Smooth muscle cell of the brain vasculature (primary cell): ENCODE measurements around the gene FOXF2.
A peak's percentile ranks its signal among the peaks of the same experiment; 100 is the strongest.

ENCODE experiments used
- DNase-seq: peaks from one replicate; pipeline ENCODE4 v3.0.0-alpha.2; 2012; ENCODE audit warnings: low read depth, low spot score

Gene FOXF2

DNA sequence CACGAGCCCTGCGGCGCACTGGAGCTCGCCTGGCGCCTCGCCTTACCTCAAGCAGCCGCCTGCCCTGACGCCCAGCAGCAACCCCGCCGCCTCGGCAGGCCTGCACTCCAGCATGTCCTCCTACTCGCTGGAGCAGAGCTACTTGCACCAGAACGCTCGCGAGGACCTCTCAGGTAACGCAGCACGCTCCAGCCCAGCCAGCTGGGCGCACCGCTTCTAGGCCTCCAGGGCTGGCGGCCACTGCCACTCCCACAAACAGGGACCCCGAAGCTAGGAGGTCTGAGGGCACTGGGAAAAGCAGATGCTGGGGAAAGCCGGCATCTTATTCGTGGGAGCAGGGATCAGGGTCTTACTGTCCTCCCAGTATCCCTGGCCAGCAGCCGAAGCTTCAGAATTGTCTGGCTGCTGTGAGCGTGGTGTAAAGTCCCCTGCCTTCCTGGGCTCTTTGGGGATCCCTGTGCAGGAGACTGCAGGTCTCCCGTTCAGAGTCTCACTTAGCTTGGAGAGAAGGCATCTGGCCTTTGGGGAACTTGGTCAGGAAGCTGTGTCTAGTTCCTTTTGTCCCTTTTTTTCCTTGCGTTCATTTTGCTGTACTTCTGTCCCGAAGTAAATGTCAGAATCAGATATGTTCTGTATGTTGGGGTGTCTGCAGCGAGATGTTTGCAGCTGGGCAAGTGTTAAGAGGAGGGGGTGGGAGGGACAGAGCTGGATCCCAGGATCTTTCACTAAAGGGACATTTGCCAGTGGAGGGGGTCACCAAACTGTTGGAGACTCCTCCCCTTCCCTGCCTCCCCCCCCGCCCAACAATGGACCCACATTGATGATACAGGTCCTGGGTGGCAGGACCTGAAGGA lies 1.8 kb downstream of the FOXF2 start:
- DNase-seq = no peak

- no peak for DNase-seq
These were observed 2.5 kb downstream of the FOXF2 start for GRCh38 chr6:1391800-1392309.

- DNase-seq = no peak
These were observed 3.7 kb downstream of the FOXF2 start for GRCh38 chr6:1392813-1393640.

DNA sequence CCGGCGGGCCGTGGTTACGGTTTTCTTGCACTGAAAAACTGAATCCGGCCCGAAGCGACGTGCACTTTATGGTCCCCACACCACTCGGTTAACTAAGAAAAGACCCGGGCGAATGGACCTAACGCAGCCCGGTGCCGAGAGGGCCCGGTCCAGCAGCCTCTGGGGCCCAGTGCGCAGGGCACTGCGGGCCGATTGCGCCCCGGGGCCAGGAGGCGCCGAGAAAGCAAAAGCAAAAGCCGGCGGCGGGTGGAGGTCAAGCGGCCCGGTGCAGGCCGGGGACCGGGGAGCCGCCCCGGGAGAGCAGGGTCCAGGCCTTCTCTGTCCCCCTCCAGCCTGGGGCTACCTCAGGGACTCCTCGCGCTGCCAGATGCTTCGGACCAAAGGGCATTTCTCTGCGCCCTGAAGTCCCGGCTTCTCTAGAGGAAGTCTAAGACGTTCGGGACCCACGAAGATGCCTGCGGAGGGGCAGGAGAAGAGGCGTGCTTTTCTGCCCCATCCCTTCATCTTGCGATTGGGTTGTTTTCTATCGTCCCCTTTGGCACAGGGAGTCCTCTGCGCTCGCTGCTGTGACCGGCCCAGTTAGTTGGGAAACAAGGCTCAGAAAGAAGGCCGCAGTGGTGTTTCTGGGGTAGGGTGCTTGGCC lies 4.4 kb downstream of the FOXF2 start:
- no peak for DNase-seq

GRCh38 chr6:1394514-1395463 lies 5.4 kb downstream of the FOXF2 start:
- DNase-seq = no peak

GRCh38 chr6:1395506-1395905 lies 6.1 kb downstream of the FOXF2 start:
- DNase-seq = no peak

- no peak for DNase-seq
These were observed 6.8 kb downstream of the FOXF2 start for GRCh38 chr6:1395941-1396908.

DNA sequence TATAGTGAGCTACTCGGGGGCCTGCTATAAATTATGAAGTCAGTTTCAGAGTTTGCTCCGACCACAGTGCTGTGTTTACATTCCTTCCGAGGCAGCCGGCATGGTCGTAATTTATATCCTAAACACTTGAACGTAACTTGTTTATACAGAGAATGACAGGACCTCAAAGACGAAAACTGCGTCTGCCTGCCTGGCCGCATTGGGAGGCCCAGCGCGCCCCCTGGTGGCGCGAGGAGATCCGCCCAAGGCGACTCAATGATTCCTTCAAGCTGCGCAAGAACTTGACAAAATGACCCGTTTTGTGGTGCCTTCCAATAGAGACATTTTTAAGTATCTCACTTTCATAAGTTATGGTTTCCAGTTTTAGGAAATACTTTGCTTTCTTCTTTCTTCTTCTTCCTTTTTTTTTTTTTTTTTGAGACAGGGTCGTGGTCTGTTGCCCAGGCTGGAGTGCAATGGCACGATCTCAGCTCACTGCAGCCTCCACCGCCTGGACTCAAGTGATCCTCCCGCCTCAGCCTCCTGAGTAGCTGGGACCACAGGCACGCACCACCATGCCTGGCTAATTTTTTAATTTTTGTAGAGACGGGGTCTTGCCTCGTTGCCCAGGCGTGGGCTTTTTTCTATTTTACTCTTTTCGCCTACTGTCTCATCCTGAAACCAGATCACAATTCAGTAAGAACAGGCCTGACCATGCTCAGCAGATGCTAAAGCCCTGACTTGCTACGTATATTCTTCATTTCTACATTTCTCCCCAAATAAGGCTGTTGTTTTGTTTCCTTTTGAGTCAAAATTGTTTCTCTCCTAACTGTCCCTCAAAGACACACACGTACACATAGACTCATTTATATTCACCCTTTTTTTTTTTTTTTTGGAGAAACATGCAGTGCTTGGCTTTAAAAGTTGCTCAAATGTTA lies 7.8 kb downstream of the FOXF2 start:
- peak; percentile 61 for DNase-seq

- no peak for DNase-seq
These were observed 9.9 kb downstream of the FOXF2 start for GRCh38 chr6:1399085-1399780.

- no peak for DNase-seq
These were observed 10.9 kb downstream of the FOXF2 start for GRCh38 chr6:1400126-1400850.

- DNase-seq = no peak
These were observed 13.0 kb downstream of the FOXF2 start for GRCh38 chr6:1402369-1402768.

DNA sequence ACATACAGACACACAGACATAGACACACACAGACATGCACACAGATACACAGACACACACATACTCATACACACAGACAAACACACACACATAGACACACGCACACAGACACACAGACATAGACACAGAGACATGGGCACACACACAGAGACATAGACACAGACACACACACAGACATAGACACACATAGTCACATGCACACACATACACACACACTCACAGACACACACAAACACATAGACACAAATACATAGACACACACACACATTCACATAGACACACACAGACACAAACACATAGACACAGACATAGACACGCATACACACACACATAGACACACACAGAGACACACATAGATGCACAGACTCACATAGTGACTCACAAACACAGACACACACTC lies 13.5 kb downstream of the FOXF2 start:
- DNase-seq = no peak

GRCh38 chr6:1403851-1404712 lies 14.7 kb downstream of the FOXF2 start:
- no peak for DNase-seq

DNA sequence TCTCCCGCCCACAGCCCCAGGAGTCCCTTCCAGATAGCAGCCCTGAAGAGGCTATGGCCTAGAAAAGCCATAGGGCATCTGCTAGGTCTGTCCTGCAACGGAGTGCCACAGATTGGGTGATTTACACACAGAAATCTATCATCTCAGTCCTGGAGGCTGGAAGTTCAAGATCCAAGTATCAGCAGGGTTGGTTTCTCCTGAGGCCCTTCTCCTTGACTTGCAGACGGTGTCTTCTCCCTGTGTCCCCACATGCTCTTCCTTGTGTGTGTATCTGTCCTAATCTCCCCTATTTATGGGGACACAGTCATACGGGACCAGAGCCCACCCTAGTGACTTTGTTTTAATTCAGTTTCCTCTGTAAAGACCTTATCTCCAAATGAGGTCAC lies 15.3 kb downstream of the FOXF2 start:
- DNase-seq = no peak

- no peak for DNase-seq
These were observed 15.8 kb downstream of the FOXF2 start for GRCh38 chr6:1405221-1405620.

- DNase-seq = no peak
These were observed 17.1 kb downstream of the FOXF2 start for GRCh38 chr6:1406306-1407072.
